ENCODE measurements around the gene AP2A2. TPM values are rescaled to one million over a fixed set of nuclear protein-coding genes. Genes with fewer than 3 reads are reported as not detected.

Gene AP2A2
- total and polyA plus RNA-seq, 2 of the 4 experiments (the other 2 are of a cell fraction), result 19.9 to 49.0 TPM

GRCh38 chr11:909406-909805, 16.3 kb upstream of the AP2A2 start:
- intact Hi-C loops (cut with micrococcal nuclease) (no loop called here), dilution Hi-C loops (cut with HindIII; ENCODE audit: low sequenced_read_pairs, unreplicated experiment) (no loop called here), in situ Hi-C loops (cut with MboI; ENCODE audit: low sequenced_read_pairs) (no loop called here)
- Histone ChIP-seq H2BK20ac (ENCODE audit: low read depth, low read length) (no peak overlapping the region), H3K36me3 (ENCODE audit: control insufficient read depth, insufficient read depth, low read length) (peaks cover 4% of the 10 kb centered on the region), H3K4ac (ENCODE audit: low read depth, low read length) (no peak overlapping the region), H3K14ac (replicated peaks; ENCODE audit: low read depth, low read length) (no peak overlapping the region), H2BK5ac (ENCODE audit: low read depth, low read length, poor library complexity, severe bottlenecking) (no peak overlapping the region), H3K9me3 (ENCODE audit: control insufficient read depth, insufficient read depth, low read length) (no peaks in the 10 kb centered on the region), H2AK5ac (ENCODE audit: low read depth, low read length) (no peak overlapping the region), H3K27me3 (ENCODE audit: control insufficient read depth, insufficient read depth, low read length) (no peaks in the 10 kb centered on the region), H3K27ac (ENCODE audit: insufficient read depth, low read length) (no peak overlapping the region), H2AK9ac (replicated peaks; ENCODE audit: low read depth, low read length, poor library complexity) (peak overlapping the region; percentile 50), H4K5ac (ENCODE audit: low read depth, low read length) (no peak overlapping the region), H3K9ac (ENCODE audit: low read depth, low read length) (no peak overlapping the region), H3K79me1 (ENCODE audit: low read depth in 1 of 2, low read length in 2 of 2) (peaks cover 9 to 52% of the 10 kb centered on the region in 2 experiments), H4K20me1 (ENCODE audit: insufficient read depth, low read length) (no peaks in the 10 kb centered on the region; the same call in none of the 2 replicates), H3K56ac (ENCODE audit: extremely low read depth, insufficient read depth, low read length) (no peak overlapping the region), H2BK120ac (ENCODE audit: low read depth, low read length) (no peak overlapping the region), H3K18ac (ENCODE audit: low read depth, low read length) (no peak overlapping the region), H3K4me2 (ENCODE audit: low read depth, low read length) (peak overlapping the region; percentile 22; the same call in 1 of the 2 replicates), H2BK15ac (ENCODE audit: low read depth, low read length) (no peak overlapping the region), H2AFZ (replicated peaks; ENCODE audit: low read length, poor library complexity) (no peak overlapping the region), H3K23ac (ENCODE audit: low read depth, low read length) (no peak overlapping the region), H4K91ac (ENCODE audit: insufficient read depth, low read depth, low read length) (no peak overlapping the region), H3K4me3 (ENCODE audit: insufficient read depth, low read depth, low read length) (no peak overlapping the region), H3K9me1 (ENCODE audit: insufficient read depth, low read length) (0 out of 2 replicates have a peak, but pooled peaks cover 8% of the 10 kb centered on the region), H4K8ac (ENCODE audit: low read depth in 2 of 2, low read length in 2 of 2) (no peak overlapping the region), H3K4me1 (ENCODE audit: control insufficient read depth, insufficient read depth, low read length) (peaks cover 7% of the 10 kb centered on the region; the same call in 1 of the 2 replicates)
- DNase-seq, result no peak
- no peak for ATAC-seq (ENCODE audit: low read depth)
- CTCF ChIA-PET, result no interaction called here
- no TSS peak for BruUV-seq (replicated peaks)
- WGBS, 2 experiments (ENCODE audit: extremely low coverage in 2 of 2, insufficient read length in 1 of 2), result 90% methylated on average over 9 of the region's 11 CpGs; no CpG with 5 or more reads in 1 of the 2 experiments
- POLR2A ChIA-PET (ENCODE audit: unreplicated experiment), result no interaction called here
- no peak for TF ChIP-seq ELK1 (IDR thresholded peaks at IDR 0.05; ENCODE audit: borderline replicate concordance, low read depth, low read length)

All from IMR-90 (cell line).